NT2/D1 (cell line): ENCODE data around the gene PLCL1.

Experiments
- DNase-seq: peaks from one replicate; pipeline ENCODE4 v3.0.0-alpha.2; 2011; ENCODE audit warnings: low read depth, low spot score
- H3K27me3 ChIP-seq: 2 replicates; pipeline ENCODE4 v1.6.0; 2011; ENCODE audit warnings: mild to moderate bottlenecking; ENCODE audit not compliant: insufficient read length, insufficient read depth
- H3K36me3 ChIP-seq: 2 replicates; pipeline ENCODE4 v1.6.1; 2011; ENCODE audit warnings: mild to moderate bottlenecking, low read length, mixed read lengths; ENCODE audit not compliant: insufficient read depth, insufficient read length
- H3K4me1 ChIP-seq: 2 replicates; pipeline ENCODE4 v1.5.1; 2011; ENCODE audit not compliant: insufficient read depth, insufficient read length
- H3K4me3 ChIP-seq: 2 replicates; pipeline ENCODE4 v1.5.1; 2011; ENCODE audit warnings: low read depth; ENCODE audit not compliant: insufficient read length
- H3K9ac ChIP-seq: 2 replicates; pipeline ENCODE4 v1.6.0; 2011; ENCODE audit warnings: low read depth; ENCODE audit not compliant: insufficient read length
- H3K9me3 ChIP-seq: 2 replicates; pipeline ENCODE4 v1.5.1; 2011; ENCODE audit warnings: mild to moderate bottlenecking, low read length; ENCODE audit not compliant: insufficient read depth
- SUZ12 ChIP-seq: IDR thresholded peaks from 2 replicates; pipeline ENCODE4 v1.6.1; 2011; ENCODE audit not compliant: insufficient read length, insufficient read depth; ENCODE audit errors: extremely low read depth
- YY1 ChIP-seq: IDR thresholded peaks from 2 replicates; pipeline ENCODE4 v1.6.1; 2011; ENCODE audit not compliant: insufficient read length, insufficient read depth
- ZNF274 ChIP-seq: IDR thresholded peaks from 2 replicates; pipeline ENCODE4 v1.6.1; 2011; ENCODE audit warnings: mild to moderate bottlenecking, low read depth, low read length

PLCL1 gene

DNA sequence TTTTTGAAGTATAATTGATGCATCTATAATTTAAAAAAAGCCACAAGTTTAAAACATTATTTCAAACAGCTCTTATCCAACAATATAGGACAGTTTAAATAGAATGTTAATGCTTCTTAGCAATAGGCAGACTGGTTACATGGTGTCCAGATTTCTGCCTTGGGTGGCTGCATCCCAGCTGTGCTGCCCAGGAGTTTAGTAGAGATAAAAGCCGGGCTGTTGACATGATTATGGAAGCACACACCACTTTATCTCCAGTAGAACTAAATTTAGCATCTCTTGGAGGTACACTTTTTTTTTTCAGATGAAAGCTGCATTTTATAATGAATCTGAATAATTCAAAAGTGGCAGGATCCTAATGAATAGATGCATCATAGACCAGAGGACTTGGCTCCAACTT is 309.7 kb downstream of the PLCL1 start:
- Histone ChIP-seq H3K9me3 (no peaks in the 10 kb centered on the region), H3K9ac (no peak overlapping the region), H3K27me3 (no peaks in the 10 kb centered on the region), H3K4me1 (no peaks in the 10 kb centered on the region), H3K4me3 (no peak overlapping the region), H3K36me3 (no peaks in the 10 kb centered on the region)
- TF ChIP-seq SUZ12 (no peak), ZNF274 (no peak), YY1 (no peak)
- DNase-seq = no peak

DNA sequence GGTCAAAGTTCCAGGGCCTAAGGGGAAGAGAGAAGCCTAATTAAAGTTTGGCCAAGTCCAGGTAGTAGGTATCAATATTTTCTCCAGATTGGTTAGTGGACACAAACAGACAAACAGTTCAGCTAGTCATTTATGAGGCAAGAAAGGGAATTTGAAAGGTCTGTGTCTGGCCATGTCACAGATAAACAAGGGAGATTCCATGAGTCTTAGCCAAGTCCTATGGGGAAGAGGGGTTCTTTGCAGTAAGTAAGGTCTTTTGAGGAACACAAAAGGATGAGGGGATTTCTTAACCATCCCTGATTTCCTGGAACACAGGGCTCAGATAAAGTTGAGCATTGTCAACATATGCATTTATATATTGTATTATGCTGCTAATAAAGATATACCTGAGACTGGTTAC is 310.8 kb downstream of the PLCL1 start:
- Histone ChIP-seq H3K36me3 (no peaks in the 10 kb centered on the region), H3K9ac (no peak overlapping the region), H3K4me3 (no peak overlapping the region), H3K27me3 (no peaks in the 10 kb centered on the region), H3K4me1 (no peaks in the 10 kb centered on the region), H3K9me3 (no peaks in the 10 kb centered on the region)
- DNase-seq = no peak
- TF ChIP-seq SUZ12 (no peak), ZNF274 (no peak), YY1 (no peak)

DNA sequence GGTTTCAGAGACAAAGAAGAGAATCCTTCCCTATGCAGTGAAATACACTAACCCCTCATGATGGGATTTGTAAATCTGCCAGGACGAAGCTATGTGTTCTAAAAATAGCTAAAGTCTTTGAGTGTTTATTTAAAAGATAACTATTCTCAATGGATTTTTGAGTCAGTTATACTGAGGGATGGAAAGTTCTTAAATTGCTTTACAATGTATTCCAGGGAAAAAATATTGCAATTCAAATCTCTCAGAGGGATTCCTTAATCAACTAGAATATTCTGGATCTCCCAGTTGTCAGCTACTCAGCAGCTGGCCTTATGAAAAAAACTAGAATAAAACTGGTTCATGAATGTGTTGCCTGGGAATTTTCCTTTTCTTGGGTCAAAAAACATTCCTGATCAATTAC is 312.4 kb downstream of the PLCL1 start:
- TF ChIP-seq SUZ12 = no peak
- no peak for TF ChIP-seq ZNF274
- TF ChIP-seq YY1 = no peak
- no peaks in the 10 kb centered on the region for H3K36me3 ChIP-seq
- no peaks in the 10 kb centered on the region for H3K4me1 ChIP-seq
- no peak overlapping the region for H3K9ac ChIP-seq
- no peaks in the 10 kb centered on the region for H3K27me3 ChIP-seq
- H3K4me3 ChIP-seq = no peak overlapping the region
- H3K9me3 ChIP-seq = no peaks in the 10 kb centered on the region
- DNase-seq = no peak

DNA sequence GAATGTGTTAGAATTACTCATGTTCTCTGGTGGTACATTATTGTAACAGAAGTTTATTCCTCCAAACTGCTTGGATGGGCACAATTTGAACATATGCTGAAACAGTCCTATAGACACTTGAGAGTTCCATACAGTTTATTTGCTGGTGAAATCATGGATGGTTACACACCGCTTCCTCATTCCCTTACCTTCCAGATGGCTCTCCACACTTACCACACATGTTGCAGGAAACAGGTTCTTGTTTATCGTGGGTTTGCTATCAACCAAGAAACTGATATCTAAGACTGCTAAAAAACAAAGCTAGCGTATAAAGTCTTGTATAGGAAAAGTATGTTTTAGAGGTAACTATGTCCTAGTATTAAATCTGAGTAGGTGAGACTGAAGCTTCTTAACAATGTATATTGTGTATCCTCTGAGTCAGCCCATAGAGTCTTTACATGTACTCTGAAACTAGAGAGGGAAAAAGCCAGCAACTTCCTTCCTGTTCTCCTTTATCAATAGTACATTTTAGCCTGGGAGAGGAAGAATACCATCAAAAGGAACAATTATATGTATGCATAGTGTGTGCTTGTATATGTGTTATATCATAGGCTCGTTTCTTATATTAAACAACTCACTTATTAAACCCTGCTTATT is 313.1 kb downstream of the PLCL1 start:
- no peak for TF ChIP-seq SUZ12
- no peak for TF ChIP-seq YY1
- no peak for TF ChIP-seq ZNF274
- H3K9me3 ChIP-seq = no peaks in the 10 kb centered on the region
- no peak overlapping the region for H3K9ac ChIP-seq
- H3K4me3 ChIP-seq = no peak overlapping the region
- no peaks in the 10 kb centered on the region for H3K4me1 ChIP-seq
- H3K36me3 ChIP-seq = no peaks in the 10 kb centered on the region
- no peak for DNase-seq
- H3K27me3 ChIP-seq = no peaks in the 10 kb centered on the region

DNA sequence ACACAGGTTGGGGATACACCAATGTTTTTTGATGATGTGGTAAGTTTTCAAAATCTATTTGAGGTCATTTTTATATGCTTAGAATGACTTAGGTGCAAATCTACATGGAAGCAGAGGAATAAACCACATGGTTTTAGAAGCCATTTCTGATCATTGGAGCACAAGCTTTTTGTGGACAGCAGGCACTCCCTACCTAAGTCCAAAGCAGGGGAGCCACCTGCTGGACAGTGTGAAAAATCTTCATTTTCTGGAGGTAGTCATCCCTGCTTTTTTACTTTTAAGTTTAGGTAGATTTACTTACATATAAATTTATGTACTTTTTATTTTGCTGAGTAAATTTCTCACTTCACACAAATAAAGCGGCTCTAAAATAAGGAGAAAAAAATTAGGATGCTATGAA is 323.2 kb downstream of the PLCL1 start:
- DNase-seq = peak; percentile 63
- no peak for TF ChIP-seq YY1
- TF ChIP-seq SUZ12 = no peak
- no peak for TF ChIP-seq ZNF274

DNA sequence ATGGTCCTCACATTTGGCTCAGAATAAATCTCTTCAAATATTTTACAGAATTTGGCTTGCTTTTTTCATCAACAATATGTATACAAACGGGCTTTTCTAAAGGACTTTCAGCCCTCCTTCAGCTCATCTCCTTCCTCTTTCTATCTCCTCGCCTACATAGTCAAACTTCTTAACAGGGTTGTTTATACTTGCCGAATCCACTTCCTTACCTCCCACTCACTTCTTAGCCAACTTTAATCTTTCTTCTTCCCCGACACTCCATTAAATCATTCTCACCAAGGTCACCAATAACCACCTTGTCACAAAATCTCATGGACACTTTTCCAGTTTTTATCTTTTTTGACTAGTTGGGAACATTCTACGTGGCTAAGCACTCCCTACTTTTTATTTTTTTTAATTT is 325.2 kb downstream of the PLCL1 start:
- TF ChIP-seq SUZ12 (no peak), ZNF274 (no peak), YY1 (no peak)
- H3K4me3 ChIP-seq = no peak overlapping the region
- no peaks in the 10 kb centered on the region for H3K4me1 ChIP-seq
- H3K9me3 ChIP-seq = no peaks in the 10 kb centered on the region
- no peaks in the 10 kb centered on the region for H3K36me3 ChIP-seq
- H3K27me3 ChIP-seq = no peaks in the 10 kb centered on the region
- H3K9ac ChIP-seq = no peak overlapping the region
- no peak for DNase-seq

More for the DNA sequence above, 323.2 kb downstream of the PLCL1 start:
- no peaks in the 10 kb centered on the region for H3K4me1 ChIP-seq
- H3K36me3 ChIP-seq = no peaks in the 10 kb centered on the region
- H3K9ac ChIP-seq = no peak overlapping the region
- H3K27me3 ChIP-seq = no peaks in the 10 kb centered on the region
- no peaks in the 10 kb centered on the region for H3K9me3 ChIP-seq
- H3K4me3 ChIP-seq = no peak overlapping the region

DNA sequence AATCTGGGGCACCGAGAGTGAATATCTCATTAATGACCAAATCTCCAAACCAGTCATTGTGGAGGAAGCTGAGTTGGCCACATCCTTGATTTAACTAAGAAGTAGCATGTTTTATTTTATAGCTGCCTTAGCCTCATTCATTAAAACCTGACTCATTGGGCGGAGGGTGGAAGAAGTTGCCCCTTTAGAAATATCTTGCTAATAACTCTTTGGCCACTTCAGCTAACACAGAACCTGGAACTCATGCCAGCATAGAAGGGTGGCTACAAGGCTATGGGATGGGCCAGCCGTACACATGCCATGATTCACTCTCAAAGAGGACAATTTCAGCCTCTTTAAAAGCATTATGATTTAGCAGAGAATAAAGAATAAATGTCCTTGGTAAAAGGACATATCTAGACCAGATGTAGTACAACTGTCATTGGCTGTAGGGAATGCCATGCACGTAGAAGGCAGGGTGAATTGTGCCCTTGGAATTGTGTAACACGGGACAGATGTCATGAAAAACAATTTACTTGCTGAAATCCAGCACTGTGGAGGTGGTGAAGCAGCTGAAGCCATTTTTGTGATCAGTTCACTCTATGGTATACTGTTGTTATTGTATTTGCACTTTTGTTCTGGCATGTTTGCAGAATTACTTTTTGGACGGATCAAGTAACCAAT is 330.0 kb downstream of the PLCL1 start:
- Histone ChIP-seq H3K9me3 (no peaks in the 10 kb centered on the region), H3K4me3 (no peak overlapping the region), H3K4me1 (no peaks in the 10 kb centered on the region), H3K27me3 (no peaks in the 10 kb centered on the region), H3K9ac (no peak overlapping the region), H3K36me3 (no peaks in the 10 kb centered on the region)
- TF ChIP-seq ZNF274 (no peak), SUZ12 (no peak), YY1 (no peak)
- DNase-seq = no peak
